Natural killer cell (primary cell): ENCODE results near the gene CPLX1. TPM values are rescaled to one million over a fixed set of nuclear protein-coding genes. Genes with fewer than 3 reads are reported as not detected.

Source experiments
- ATAC-seq, 3 donors: fragments of 150-1000 bp in 2 of 3; fragments of 200-7000 bp in 1 of 3; cut with Tn5 transposase; 1 replicate in 1 of 3; 2 replicates in 2 of 3; pipeline ENCODE4 v1.10.0; 2021; ENCODE audit warnings: mild to moderate bottlenecking in 2 of 3, moderate library complexity in 2 of 3
- DNase-seq, 2 donors: peaks; one replicate each; pipeline versions ENCODE4 v3.0.0 to v3.0.0-alpha.2; 2013 to 2021; ENCODE audit warnings: mixed read lengths in 1 of 2
- H3K27ac ChIP-seq: one replicate; pipeline ENCODE4 v1.5.1; 2013; ENCODE audit warnings: mild to moderate bottlenecking, low read length
- H3K27me3 ChIP-seq: one replicate; pipeline ENCODE4 v1.6.1; 2013; ENCODE audit warnings: low read length; ENCODE audit not compliant: control insufficient read depth, insufficient read depth
- H3K36me3 ChIP-seq: one replicate; pipeline ENCODE4 v1.6.1; 2013; ENCODE audit warnings: low read length; ENCODE audit not compliant: control insufficient read depth, insufficient read depth
- H3K4me1 ChIP-seq: one replicate; pipeline ENCODE4 v1.6.1; 2013; ENCODE audit warnings: low read length; ENCODE audit not compliant: control insufficient read depth, insufficient read depth
- H3K4me3 ChIP-seq: one replicate; pipeline ENCODE4 v1.5.1; 2013; ENCODE audit warnings: low read length
- H3K9me3 ChIP-seq: one replicate; pipeline ENCODE4 v1.6.1; 2013; ENCODE audit warnings: low read length; ENCODE audit not compliant: control insufficient read depth, insufficient read depth
- H3K27ac Mint-ChIP-seq, 2 donors: one replicate each; pipeline ENCODE4 v1.8.0; 2022; ENCODE audit warnings: mild to moderate bottlenecking in 2 of 2, mixed read lengths in 2 of 2, moderate library complexity in 1 of 2
- H3K27me3 Mint-ChIP-seq, 2 donors: one replicate each; pipeline ENCODE4 v1.8.0; 2022; ENCODE audit warnings: low read depth in 2 of 2, mixed read lengths in 2 of 2
- H3K36me3 Mint-ChIP-seq: one replicate; pipeline ENCODE4 v1.8.0; 2022; ENCODE audit warnings: mixed read lengths
- H3K4me1 Mint-ChIP-seq, 2 donors: one replicate each; pipeline ENCODE4 v1.8.0; 2022; ENCODE audit warnings: mixed read lengths in 2 of 2
- H3K4me3 Mint-ChIP-seq: one replicate; pipeline ENCODE4 v1.8.0; 2022; ENCODE audit warnings: mild to moderate bottlenecking, moderate library complexity, mixed read lengths
- H3K9me3 Mint-ChIP-seq, 2 donors: one replicate each; pipeline ENCODE4 v1.8.0; 2022; ENCODE audit warnings: mixed read lengths in 2 of 2
- WGBS: methylation state at CpG from one replicate; pipeline ENCODE4 v1.1.7; 2013; ENCODE audit warnings: missing lambda C conversion rate; ENCODE audit not compliant: insufficient coverage; 5-methylcytosine and 5-hydroxymethylcytosine counted together
- intact Hi-C: fragments of 100-400 bp; cut with micrococcal nuclease; formaldehyde crosslinking; loops from one replicate; pipeline ENCODE4 v1.14.2; 2022
- total RNA-seq, 4 donors: library from RNA; stranded (reverse); fragments of 120-200 nt in 1 of 4; gene quantifications; one replicate each; pipeline versions ENCODE4 v1.2.3 to v1.2.4, GENCODE V29; 2013 to 2022
- TF ChIP-seq, protein P1 (sequence below): fragments of 200-600 bp; IDR thresholded peaks from one replicate; pipeline ENCODE4 v1.8.0; 2022; ENCODE audit warnings: antibody characterized with exemption

The CPLX1 gene
- total RNA-seq, 3 donors from 2014 or later (not counting 1 experiment from before 2014, with no cell fraction given) = not detected

DNA sequence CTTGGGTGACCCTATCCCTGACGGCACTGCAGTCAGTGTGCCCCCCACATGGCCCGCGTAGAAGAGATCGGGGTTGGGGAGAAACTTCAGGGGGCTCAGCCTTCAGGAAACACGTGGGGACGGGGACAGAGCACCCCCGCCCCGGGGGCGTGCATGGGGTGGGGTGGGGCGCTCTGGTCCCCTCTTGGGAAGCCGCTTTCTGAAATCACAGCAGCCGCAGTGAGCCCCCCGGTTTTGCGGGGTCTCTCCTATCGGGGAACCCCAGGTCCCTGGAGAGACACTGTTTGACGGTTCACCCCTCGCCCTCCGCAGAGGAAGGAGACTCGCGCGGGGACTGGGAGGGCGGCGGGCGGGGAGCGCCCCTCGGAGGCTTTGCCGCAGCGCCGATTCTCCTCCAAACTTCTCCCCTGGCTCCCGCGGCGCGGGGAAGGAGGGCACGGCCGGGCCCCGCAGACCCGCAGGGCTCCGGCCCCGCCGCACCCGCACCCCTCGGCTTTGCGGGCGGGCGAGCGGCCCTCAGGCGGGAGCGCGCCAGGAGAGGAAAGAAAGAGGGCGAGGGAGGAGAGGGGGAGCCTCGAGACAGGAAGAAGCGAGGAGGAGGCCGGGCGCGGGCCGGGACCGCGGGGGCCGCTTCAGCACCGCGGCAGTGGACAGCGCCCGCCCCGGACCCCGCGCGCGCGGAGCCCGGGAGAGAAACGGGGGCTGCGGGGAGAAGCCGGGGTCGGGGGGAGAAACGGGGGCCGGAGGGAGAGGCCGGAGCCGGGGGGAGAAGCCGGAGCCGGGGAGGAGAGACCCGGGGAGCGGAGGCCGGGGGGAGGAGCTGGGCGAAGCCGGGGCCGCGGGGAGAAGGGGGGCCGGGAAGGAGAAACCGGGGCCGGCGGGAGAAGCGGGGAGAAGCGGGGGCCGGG, 612 bp downstream of the CPLX1 start:
- Histone ChIP-seq H3K27ac (no peak overlapping the region), H3K36me3 (no peaks in the 10 kb centered on the region), H3K9me3 (no peaks in the 10 kb centered on the region), H3K4me1 (peaks cover 10% of the 10 kb centered on the region), H3K4me3 (no peak overlapping the region), H3K27me3 (peaks cover 35% of the 10 kb centered on the region)
- H3K27ac Mint-ChIP-seq = no peak overlapping the region
- WGBS = 6% methylated on average over 94 of the region's 94 CpGs
- TF ChIP-seq, protein P1, sequence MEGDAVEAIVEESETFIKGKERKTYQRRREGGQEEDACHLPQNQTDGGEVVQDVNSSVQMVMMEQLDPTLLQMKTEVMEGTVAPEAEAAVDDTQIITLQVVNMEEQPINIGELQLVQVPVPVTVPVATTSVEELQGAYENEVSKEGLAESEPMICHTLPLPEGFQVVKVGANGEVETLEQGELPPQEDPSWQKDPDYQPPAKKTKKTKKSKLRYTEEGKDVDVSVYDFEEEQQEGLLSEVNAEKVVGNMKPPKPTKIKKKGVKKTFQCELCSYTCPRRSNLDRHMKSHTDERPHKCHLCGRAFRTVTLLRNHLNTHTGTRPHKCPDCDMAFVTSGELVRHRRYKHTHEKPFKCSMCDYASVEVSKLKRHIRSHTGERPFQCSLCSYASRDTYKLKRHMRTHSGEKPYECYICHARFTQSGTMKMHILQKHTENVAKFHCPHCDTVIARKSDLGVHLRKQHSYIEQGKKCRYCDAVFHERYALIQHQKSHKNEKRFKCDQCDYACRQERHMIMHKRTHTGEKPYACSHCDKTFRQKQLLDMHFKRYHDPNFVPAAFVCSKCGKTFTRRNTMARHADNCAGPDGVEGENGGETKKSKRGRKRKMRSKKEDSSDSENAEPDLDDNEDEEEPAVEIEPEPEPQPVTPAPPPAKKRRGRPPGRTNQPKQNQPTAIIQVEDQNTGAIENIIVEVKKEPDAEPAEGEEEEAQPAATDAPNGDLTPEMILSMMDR = no peak
- peak overlapping the region; percentile 47 for H3K4me3 Mint-ChIP-seq
- no peaks in the 10 kb centered on the region for H3K36me3 Mint-ChIP-seq
- H3K9me3 Mint-ChIP-seq = no peaks in the 10 kb centered on the region
- ATAC-seq (peak; percentile 68 to 93 (median 87)), DNase-seq (peak; percentile 49 to 64)
- intact Hi-C loops = loop anchor here (2.0 kb wide), 1 partner anchor 43 kb away; no protein-coding TSS in a partner anchor
- peaks cover 0 to 5% of the 10 kb centered on the region in 2 donors for H3K4me1 Mint-ChIP-seq
- peaks cover 32 to 34% of the 10 kb centered on the region in 2 donors for H3K27me3 Mint-ChIP-seq

DNA sequence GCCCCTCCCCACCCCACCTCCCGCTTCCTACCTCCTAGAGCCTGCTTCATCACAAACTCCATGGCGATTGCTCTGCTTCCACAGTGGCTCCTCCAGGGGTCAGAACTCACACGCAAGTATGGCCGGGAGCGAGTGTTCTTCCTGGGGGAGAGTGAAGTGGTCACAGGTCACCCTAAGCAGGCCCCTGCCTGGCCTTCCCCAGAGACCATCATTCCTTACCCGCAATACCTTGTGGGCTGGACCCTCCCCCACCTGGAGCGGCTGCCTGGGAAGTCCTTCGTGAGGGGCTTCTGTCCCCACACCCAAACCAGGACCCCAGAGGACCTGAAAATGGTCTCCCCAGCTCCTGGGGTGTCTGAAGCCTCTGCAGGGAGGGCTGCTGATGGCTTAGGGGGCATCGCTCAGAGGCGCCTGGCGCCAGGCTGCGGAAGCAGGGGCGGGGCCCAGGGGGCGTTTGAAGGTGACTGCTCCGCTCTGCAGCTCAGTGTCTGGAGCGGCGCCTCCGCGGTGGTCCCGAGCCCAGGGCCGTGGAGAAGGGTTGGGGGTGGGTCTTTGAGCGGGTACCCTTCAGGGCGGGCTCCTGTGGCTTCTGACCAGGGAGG, 1.4 kb downstream of the CPLX1 start:
- Mint-ChIP-seq H3K27me3 (peaks cover 30 to 34% of the 10 kb centered on the region in 2 donors), H3K4me1 (peaks cover 0 to 5% of the 10 kb centered on the region in 2 donors), H3K9me3 (no peaks in the 10 kb centered on the region), H3K36me3 (no peaks in the 10 kb centered on the region), H3K4me3 (no peak overlapping the region), H3K27ac (no peak overlapping the region)
- no peak overlapping the region for H3K4me3 ChIP-seq
- intact Hi-C loops = loop anchor here (2.0 kb wide), 1 partner anchor 42 kb away; no protein-coding TSS in a partner anchor
- H3K36me3 ChIP-seq = no peaks in the 10 kb centered on the region
- DNase-seq (no peak), ATAC-seq (no peak)
- H3K27ac ChIP-seq = no peak overlapping the region
- peaks cover 10% of the 10 kb centered on the region for H3K4me1 ChIP-seq
- H3K9me3 ChIP-seq = no peaks in the 10 kb centered on the region
- H3K27me3 ChIP-seq = peaks cover 35% of the 10 kb centered on the region
- WGBS = 11% methylated on average over 23 of the region's 23 CpGs
- TF ChIP-seq, protein P1 = no peak

DNA sequence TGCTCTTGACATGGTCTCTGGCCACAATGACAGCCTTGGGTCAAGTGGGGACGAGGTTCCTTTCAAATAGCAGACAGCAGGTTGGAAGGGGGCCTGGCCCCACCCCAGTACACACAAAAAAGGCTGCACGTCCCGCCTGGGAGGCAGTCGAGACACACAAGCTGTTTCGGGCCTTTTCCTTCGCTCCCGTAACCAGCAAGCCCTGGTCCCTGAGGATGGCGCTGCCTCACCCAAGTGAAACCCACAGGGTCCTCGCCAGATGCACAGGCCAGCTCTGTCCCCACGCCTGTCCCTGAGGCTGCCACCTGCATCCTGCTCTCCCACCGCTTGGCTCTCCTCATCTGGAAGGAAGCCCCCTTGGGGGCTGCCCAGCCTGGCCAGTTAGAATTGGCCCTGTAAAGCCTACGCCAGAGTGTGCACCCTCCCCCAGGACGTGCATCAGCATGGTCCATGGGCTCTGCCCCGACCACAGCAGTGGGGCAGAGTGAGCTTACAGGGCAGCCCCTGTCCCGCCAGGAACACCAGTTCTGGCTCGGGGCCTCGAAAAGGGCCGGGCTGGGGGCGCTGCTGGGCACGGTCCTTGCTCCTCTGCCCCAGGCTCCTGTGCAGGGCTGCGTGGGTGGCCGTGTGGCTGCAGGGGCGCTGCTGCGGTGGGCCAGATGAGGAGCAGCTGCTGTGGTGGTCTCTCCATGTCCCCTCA, 2.0 kb downstream of the CPLX1 start:
- peaks cover 10% of the 10 kb centered on the region for H3K4me1 ChIP-seq
- H3K4me3 Mint-ChIP-seq = no peak overlapping the region
- peaks cover 30 to 34% of the 10 kb centered on the region in 2 donors for H3K27me3 Mint-ChIP-seq
- no peak overlapping the region for H3K27ac Mint-ChIP-seq
- intact Hi-C loops = loop anchor here (2.0 kb wide), 1 partner anchor 41 kb away; no protein-coding TSS in a partner anchor
- H3K9me3 Mint-ChIP-seq = no peaks in the 10 kb centered on the region
- no peak overlapping the region for H3K27ac ChIP-seq
- no peak for DNase-seq
- TF ChIP-seq, protein P1 = no peak
- peaks cover 0 to 5% of the 10 kb centered on the region in 2 donors for H3K4me1 Mint-ChIP-seq
- 55% methylated on average over 24 of the region's 24 CpGs for WGBS
- H3K27me3 ChIP-seq = peaks cover 35% of the 10 kb centered on the region
- H3K9me3 ChIP-seq = no peaks in the 10 kb centered on the region
- no peaks in the 10 kb centered on the region for H3K36me3 Mint-ChIP-seq
- H3K4me3 ChIP-seq = no peak overlapping the region
- ATAC-seq = no peak
- no peaks in the 10 kb centered on the region for H3K36me3 ChIP-seq
